ENCODE measurements around the gene RNF44.
"Not testable (repeated sequence)": the region's sequence is repeated elsewhere in the genome, so short reads cannot be mapped to it uniquely, and the experiment has no call there.

RNF44 gene

DNA sequence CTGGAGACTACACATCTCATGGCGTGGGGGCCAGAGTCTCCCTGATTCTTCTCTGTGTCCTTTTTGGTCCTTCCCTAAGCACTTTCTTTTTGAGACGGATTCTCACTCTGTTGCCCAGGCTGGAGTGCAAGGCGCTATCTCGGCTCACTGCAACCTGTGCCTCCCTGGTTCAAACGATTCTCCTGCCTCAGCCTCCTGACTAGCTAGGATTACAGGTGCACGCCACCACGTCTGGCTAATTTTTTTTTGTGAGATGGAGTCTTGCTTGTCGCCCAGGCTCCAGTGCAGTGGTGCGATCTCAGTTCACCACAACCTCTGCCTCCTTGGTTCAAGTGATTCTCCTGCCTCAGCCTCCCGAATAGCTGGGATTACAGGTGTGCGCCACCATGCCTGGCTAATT, 13.7 kb upstream of the RNF44 start:
- DNase-seq: not testable (repeated sequence)

DNA sequence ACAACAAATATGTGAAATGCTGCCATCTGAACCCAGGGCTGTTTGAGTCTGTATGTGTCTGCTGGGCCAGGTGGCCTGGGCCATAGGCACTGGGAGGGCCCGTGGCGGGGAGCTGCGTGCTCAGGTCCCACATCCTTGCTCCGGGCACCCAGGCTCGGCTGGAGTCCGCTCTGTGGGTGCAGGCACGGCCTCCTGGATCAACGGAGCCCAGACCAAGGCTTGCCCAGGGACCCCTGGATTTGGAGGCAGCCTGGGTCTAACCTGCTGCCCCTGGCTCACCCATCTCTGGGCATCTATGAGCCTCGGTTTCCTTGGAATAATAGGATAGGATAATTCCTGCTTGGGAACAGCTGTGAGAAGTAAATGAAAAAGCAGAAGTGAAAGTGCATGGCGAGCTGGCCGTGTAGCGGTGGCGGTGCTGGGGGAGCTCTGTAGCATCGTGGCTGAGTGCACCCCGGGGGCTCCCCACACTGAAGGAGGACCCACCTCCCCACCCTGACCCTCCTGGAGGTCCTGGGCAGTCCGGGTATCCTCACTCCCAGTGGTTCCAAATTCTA, 13.2 kb upstream of the RNF44 start:
- DNase-seq: no peak

DNA sequence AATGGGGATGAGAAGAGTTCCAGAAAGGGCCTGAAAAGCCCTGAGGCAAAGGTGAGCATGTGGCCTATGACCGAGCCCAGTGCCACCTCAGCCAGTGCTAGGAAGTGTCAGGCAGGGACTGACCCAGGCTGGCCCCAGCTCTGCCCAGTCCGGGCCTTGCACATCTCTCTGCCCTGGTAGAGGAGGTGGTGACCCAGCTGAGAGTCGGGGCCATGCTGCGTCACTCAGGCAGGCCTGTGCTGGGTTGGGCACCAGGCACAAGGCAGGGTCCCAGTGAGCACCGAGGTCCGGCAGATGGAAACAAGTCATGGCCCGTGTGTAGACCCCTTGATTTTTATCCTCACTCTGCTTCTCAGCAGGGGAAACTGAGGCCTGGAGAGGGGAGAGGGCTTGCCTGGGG, 12.7 kb upstream of the RNF44 start:
- DNase-seq: no peak

DNA sequence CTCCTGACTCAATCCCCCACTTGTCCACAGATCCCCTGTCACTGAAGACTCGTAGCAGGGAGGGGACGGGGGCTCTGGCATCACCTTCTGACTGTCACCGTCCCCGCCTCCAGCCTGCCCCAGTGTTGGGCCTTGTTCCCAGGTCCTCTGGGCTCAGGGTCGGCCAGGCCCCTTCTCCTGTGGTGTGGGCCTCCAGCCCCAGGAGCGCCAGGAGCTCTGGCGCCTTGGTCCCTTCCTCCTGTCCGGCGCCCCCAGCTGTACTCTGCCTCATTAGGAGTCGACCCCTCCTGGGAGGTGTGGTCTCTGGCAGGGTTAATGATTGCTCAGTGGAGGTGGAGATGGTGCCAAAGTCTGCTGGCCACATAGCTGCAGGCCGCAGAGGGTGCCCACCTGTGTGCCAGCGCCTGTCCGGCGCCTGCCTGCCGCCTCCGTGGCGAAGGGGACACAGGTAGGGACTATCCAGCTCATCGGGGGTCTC, 11.8 kb upstream of the RNF44 start, which contains the start of gene CDHR2:
Gene CDHR2 (plus strand): TSS at position 376 of the 478 bp plus-strand sequence. CDS start 16,011 bp downstream, outside the sequence.
- DNase-seq: no peak

DNA sequence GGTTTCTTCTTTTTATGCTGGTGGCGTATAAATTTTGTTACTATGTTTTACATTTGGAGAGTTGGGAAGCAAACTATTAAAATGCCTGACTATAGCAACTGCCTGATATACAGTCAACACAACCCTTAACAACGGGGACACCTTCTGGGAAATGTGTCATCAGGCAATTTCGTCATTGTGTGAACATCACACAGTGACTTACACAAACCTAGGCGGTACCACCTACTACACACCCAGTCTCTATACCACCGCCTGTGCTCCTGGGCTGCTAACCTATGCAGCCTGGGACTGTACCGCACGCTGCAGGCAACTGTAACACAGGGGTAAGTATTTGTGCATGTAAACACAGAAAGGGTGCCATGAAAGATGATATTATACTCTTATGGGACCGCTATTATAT, 10.6 kb upstream of the RNF44 start:
- DNase-seq: no peak

DNA sequence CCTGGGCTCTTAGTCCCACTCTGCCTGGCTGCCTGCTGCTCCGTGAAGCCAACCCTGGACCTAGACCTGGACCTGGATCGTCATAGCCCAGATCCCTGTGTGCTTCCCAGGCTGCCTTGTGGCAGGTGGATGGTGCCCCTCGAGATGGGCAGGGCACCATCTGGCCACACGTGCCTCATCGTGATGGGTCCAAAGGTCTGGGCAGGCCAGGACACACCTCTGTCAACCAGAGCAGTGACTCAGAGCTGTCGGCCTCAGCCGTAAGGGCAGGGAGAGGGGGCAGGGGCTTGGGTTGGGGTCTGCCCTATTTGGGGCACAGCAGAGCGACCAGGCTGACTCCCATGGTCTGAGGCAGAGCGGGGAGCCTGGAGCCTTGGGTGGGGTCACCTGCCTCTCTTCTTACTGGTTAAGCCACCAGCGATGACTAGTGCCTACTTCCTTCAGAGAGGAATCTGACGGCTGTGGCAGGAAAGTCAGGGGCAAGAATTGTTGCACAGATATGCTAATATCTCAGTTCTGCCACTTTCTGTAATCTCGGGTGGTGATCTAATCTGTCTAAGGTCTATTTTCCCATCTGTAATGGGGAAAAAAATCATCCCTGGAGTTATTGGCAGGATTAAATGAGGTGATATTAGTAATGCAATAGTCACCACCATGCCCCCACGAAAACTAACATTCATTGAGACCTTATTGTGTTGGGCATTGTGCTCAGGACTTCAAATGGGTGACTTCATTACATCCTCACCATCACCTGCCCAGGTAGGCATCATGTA, 8.7 kb upstream of the RNF44 start:
- DNase-seq: no peak

DNA sequence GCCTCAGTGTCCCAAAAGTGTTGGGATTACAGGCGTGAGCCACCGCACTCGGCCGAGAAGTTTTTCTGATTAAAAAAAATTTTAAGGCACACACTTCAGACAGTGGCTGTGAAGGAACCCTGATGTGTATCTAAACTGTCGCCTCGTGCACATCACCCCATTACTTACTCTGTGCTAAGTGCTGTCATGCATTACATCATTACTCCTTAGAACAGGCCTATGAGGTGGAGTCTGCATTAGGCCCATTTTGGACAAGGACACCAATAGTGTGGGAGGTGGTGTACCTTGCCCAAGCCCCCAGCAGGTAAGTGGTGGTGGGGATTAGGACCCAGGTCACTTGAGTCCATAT, 8.2 kb upstream of the RNF44 start:
- DNase-seq: no peak

DNA sequence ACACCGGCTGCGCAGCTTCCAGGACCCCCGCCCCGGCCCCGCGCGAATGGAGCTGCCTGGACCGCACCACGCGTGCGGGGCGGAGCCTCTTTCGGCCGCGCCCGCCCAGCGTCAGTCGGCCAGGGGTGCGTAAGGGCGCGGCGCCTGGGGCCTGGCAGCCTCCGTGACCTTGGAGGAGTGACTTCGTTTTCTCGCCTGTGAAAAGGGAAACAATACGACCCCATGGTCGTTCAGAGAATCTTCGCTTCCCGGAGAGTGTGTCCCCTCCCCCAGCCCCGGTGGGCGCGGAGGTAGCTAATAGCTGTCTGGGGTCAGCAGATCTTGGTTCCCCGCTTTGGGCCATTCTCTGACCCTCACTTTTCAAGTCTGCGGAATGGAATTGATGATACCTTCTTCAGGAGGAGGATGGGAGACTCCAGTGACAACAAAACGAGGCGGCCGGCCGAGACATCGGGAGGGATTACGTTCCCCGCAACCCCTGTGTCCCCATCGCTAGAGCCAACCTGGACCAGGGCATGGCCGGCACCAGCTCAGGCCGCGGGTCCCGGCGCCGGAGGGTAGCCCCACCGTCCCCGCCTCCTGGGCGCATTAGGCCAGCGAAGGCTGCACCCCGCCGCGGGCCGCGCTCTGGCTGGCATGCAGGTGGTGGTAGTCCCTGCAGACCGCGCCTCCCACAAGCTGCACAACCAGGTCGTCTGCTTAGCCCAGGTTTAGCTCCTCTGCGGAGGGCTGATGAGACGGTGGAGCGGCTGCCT, 6.4 kb upstream of the RNF44 start:
- peak; percentile 83 for DNase-seq

DNA sequence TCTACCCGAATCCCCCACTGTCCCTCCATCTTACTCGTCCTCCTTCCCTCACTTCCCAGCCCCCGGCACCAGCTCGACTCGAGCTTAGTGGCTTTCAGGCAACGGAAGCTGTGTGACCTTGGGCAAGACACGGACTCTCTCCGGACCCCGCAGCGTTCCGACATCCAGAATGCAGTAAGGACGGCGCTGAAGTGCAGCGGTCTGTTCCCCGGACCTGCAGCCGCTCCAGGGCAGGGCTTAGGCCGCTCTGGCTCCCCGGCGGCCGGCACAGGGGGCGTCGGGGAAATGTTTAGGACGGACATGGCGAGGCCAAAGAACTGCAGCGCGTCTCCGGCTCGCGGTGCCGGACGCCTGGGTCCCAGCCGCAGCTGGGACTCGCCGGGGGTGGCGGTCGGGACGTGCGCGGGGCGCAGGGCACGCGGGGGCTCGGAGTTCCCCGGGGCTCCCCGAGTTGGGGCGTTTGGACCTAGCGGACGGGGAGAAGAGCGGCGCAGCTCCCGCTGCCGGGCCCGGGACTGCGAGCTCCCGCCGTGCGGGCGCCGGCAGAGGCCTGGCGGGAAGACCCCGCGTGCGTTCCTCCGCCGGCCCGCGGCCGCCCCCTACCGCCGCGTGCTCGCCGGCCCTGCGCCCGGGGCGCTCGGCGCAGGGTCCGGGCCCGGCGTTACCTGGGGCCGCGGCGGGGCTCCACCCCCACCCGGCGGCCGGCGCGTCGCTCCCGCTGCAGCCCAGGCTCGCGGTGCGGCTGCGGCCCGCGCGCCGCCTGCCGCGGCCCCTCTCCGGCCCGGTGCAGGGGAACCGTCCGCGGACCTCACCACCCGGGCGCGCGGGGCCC, 5.6 kb upstream of the RNF44 start:
- peak; percentile 74 for DNase-seq

DNA sequence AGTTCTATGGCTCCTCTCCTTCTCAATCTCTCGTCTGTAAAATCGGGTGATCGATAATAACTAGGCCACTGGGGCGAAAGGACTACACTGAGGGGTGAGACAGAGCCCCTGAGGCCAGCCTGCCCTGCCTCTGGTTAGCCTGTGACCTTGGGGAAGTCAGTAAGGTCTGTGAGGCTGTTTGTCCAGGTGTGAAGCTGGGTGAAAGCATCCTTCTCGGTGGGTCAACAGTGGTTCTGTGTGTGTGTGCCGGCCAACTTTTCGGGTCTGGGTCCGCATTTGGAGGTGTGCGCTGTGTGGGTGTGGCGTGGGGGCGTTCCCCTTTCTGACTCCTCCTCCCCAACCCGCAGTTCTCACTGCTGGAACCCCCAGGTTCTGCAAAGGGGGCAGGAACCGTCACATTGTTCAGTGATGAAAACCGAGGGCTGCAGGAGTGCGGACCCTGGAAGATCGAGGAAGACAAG, 5.0 kb upstream of the RNF44 start:
- DNase-seq: peak; percentile 51

DNA sequence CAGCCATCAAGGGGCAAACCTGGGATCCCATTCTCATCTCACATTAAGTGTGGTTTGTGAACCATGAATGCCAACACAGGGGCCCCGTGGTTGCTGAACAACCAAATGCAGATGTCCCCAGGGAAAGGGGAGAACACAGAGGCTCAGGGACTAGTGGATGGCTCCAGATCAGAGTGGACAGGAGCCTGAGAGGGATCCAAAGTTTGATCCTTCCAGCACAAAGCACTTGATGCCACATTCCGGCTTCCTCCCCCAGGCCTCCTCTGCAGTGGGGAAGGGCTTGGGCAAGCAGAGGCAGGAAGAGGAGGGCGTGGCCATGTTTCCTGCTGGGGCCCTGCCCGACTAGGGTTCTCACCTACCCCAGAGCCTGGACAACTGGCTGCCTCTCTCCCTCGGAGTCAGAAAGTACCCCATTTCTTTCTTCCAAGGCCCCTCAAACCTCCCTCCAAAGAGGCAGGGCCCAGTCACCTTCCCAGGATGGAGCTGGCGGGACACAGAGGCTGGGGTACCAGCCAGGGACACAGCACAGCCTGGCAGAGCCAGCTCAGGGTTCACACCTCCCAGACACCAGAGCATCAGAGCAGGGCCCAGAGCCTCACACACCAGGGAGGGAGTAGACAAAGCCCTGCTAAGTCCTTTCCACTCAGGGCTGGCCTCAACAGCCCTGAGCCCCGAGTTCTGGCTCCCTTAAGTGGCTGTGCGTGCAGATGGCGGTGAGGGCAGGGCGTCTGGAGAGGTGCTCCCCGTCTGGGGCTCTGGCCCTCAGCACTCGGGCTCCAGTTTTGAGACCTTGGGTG, 4.3 kb upstream of the RNF44 start:
- peak; percentile 69 for DNase-seq

DNA sequence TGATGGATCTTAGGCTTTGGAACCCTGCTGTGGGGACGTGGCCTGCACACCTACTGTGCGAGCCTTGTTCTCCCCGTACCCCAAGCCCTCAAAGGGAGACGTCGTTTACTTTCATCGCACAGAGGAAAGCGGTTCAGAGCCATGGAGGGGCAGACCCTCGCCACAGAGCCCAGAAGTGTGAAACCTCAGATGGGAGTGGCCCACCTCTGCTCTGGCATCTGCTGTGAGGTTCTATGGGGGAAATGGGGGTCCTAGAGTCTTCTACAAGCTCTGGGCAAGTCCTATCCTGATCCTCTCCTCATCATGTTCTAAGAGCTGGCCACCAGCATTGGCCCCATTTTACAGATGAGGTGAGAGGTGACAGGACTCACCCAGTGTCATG, 3.7 kb upstream of the RNF44 start:
- DNase-seq: no peak

DNA sequence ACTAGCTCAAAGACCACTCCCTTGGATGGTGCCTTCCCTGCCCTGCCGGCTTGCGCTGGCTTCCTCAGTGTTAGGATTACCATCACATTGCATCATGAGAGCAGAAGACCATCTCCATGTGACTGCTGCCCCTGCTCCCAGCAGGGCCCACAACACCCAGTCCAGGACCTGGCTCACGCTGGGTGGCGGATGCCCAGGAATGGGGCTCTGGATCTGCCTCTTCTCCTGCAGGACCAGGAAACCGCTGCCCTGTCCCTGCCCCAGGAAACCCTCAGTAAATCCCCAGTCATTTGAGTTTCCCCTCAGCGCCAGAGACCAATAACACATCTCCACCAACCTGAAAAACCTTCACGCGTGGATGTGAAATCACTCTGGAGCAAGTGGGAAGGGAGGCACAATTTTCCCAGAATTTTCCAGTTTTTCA, 3.3 kb upstream of the RNF44 start:
- DNase-seq: peak; percentile 69

DNA sequence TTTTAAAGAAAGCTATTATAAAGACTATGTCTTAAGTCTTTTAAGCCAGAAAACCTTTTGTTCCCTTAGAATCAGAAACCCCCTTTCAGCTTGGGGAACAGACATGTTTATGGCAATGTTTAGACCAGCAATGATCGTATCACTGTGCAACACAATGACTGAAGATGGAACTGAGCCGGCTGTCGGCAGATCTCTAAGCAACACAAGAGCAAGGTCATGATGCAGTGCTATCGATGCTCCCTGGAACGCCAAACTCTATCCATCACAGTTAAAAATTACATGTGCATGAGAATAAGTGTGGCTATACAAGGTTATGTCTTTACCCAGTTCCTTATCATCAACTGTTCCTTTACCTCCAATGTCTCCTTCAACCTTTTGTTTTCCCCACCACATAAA, 1.8 kb upstream of the RNF44 start:
- peak; percentile 36 for DNase-seq

DNA sequence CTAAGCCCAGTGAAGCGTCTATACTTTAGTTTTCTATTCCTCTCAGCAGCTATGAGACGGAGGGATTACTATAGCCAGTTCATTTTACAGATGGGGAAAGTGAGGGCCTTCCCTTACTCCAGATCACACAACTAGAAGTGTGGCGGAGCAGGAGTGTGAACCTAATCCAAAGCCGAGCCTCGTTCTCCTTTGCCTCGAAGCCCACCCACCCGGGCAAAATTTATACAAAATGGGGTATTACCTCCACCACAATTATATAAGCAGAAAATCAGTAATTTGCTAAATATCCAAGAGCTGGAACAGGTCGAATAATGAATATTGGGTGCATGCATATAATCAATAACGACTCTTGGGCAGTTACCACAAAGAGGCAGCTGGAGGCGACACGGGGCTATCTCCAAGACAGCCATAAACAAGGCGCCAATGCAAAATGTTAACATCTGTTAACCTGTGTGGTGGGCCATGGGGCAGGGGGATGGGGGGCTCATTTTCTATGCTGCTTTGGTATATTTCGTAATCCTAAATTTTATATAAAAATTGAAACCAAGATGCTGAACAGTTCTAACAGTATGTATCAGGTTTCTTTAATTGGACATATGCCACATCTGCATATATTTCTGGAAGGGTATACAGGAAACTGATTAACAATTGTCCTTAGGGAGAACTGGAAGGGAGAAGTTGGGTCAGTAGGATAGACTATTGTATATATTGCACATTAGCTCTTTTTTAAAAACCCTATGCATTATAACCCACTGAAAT, 1.2 kb upstream of the RNF44 start:
- DNase-seq: peak; percentile 77

DNA sequence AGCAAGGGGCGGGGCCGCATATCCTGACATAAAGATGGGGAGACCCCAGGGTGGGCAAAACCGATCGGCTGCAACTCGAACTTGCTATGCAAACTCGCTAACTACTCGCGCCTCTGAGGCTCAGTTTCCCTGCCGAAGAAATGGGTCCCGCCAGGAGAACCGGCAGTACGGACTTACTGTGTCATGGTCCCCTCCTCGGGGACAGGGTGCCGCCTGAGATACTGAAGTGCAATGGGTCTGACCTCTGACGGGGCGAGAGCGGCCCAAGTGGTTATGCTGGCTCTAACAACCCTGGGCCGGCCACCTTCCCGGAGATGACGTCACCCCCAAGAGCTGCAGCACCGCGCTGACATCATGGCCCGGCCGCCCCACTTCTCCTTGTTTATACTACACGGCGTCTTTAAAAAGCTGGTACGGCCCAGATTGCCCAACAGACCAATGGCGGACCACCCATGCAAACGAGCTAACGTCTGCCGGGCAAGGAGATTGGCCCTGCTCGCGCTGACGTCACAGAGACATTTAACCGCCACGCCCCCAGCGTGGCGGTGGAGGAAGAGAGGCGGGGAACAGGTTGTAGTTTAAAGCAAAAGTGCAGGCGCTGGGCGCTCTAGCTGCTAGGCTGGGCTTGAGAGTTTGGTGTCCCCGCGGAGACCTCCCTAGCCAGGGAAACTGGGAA, 490 bp upstream of the RNF44 start:
- DNase-seq: peak; percentile 99

DNA sequence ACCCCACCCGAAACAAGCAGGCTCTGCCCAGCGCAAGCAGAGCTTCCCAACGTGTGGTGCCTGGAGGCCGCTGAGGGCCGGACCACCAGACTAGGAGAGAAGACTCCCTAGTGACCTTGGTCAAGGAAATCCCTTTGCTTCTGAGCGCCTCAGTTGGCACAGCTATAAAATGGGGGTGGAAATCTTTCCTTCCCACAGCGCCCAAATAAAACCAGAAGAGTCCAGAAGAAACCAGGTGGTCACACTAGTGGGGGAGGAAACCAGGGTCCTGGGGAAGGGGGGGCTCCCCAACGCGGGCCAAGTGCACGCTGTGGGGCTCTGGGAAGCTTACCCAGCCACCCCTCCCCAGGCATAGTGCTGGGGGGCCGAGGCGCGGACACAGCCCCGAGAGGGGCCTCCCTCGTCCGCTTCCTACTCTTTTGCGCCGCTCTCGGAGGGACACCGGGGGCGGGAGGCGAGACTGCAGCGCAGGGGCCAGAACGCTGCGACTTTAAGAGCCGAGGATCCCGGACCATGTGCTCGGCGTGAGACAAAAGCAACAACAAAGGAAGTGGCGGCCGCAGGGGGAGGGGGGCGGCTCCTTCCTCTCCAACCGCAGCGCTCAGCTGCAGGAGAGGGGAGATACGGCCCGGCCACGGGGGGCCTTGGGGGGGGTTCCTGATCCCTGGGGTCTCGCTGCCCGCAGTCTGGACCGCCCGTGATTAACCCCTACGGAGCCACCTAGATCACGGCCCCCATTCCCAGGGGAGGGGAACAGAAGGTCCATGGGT, 885 bp downstream of the RNF44 start:
- peak; percentile 81 for DNase-seq

DNA sequence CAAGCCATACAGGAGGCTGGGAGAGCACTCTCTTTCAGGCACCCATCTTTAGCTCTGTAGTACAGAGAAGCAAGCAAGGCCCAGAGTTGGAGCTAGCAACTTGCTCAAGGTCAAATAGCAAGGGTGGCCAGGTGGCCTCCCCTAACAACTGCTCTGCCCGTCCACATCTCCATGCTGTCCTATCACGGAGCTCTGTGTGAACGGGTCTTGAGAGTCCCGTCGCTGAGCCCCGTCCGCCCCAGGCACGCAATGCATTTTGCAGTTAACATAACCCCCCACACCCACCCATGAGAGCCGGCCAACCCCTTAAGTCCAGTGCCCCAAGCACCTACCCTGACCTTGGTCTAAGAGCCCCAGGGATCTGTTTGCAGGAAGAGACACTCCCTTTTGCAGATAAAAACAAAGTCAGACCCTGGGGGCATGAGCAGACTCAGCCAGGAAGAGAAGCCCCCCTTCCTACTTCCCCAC, 1.5 kb downstream of the RNF44 start:
- DNase-seq: peak; percentile 46

DNA sequence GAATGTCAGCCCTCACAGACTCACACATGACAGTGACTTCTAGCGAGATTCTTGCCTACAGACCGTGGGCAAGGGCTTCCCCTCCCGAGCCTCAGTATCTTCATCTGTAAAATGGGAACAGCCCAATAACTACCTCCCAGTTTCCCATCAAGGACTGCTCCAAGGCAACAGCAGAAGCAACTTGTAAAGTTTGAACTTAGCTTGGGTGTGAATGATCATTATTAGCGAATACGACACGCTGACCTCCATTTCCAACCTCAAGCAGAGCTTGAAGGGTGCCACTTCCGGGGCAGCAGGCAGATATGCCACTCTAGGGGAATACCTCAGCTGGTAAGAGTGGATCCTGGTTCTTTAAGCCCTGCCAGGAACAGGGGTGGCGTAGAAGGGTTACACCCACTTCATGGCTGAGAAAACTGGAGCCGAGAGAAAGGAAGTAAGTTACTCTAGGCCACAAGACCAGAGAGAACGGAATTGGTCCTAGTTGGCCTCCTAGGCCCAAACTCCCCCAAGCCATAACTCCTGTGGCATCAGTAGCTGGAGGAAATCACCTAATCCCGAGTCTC, 2.0 kb downstream of the RNF44 start:
- peak; percentile 46 for DNase-seq
